Liver (tissue), 9 donors: Measurements from ENCODE around the gene ZNF85. TPM values are rescaled to one million over a fixed set of nuclear protein-coding genes. Genes with fewer than 3 reads are reported as not detected.
"Not testable (repeated sequence)": the region's sequence is repeated elsewhere in the genome, so short reads cannot be mapped to it uniquely, and the experiment has no call there.

Experiments
- DNase-seq: peaks from one replicate; pipeline ENCODE4 v3.0.0-alpha.2; 2017; ENCODE audit warnings: low spot score
- H3K27ac ChIP-seq, 2 donors: one replicate each; pipeline ENCODE4 v1.7.0; 2013; ENCODE audit warnings: inconsistent platforms in 2 of 2, low read length in 2 of 2, control low read depth in 1 of 2, low read depth in 1 of 2, mild to moderate bottlenecking in 1 of 2
- H3K27me3 ChIP-seq, 4 donors: one replicate each; pipeline versions ENCODE4 v1.6.1 to v1.7.0; 2013; ENCODE audit warnings: low read length in 3 of 4, inconsistent platforms in 1 of 4, mild to moderate bottlenecking in 1 of 4, moderate library complexity in 1 of 4; ENCODE audit not compliant: control insufficient read depth in 4 of 4, insufficient read depth in 4 of 4
- H3K36me3 ChIP-seq, 4 donors: one replicate each; pipeline versions ENCODE4 v1.6.1 to v1.7.0; 2013; ENCODE audit warnings: low read length in 3 of 4, mild to moderate bottlenecking in 3 of 4, low read depth in 1 of 4, moderate library complexity in 1 of 4; ENCODE audit not compliant: control insufficient read depth in 4 of 4, insufficient read depth in 3 of 4
- H3K4me1 ChIP-seq, 4 donors: one replicate each; pipeline versions ENCODE4 v1.6.1 to v1.7.0; 2013; ENCODE audit warnings: low read length in 3 of 4, mild to moderate bottlenecking in 3 of 4, moderate library complexity in 1 of 4; ENCODE audit not compliant: control insufficient read depth in 4 of 4, insufficient read depth in 4 of 4
- H3K4me3 ChIP-seq, 3 donors: one replicate each; pipeline versions ENCODE4 v1.6.1 to v1.7.0; 2013; ENCODE audit warnings: low read length in 3 of 3, control low read depth in 1 of 3, low read depth in 1 of 3, mild to moderate bottlenecking in 1 of 3
- H3K9ac ChIP-seq, 2 donors: one replicate each; pipeline ENCODE4 v1.7.0; 2013; ENCODE audit warnings: low read length in 2 of 2, mild to moderate bottlenecking in 2 of 2, moderate library complexity in 2 of 2, control low read depth in 1 of 2, low read depth in 1 of 2
- H3K9me3 ChIP-seq, 4 donors: one replicate each; pipeline versions ENCODE4 v1.6.1 to v1.7.0; 2013; ENCODE audit warnings: low read length in 3 of 4; ENCODE audit not compliant: control insufficient read depth in 4 of 4
- ATF3 ChIP-seq: IDR thresholded peaks from 2 replicates; pipeline ENCODE4 v1.6.1; 2016; ENCODE audit warnings: antibody characterized with exemption
- CTCF ChIP-seq: fragments of 150-350 bp; IDR thresholded peaks from 2 replicates; pipeline ENCODE4 v1.5.1; 2017; ENCODE audit warnings: improper control_type of control experiment, low read depth, low read length; ENCODE audit not compliant: missing input control
- EGR1 ChIP-seq, 2 donors: IDR thresholded peaks; 2 replicates each; pipeline ENCODE4 v1.6.1; 2016 to 2018; ENCODE audit warnings: antibody characterized with exemption in 2 of 2, low read depth in 2 of 2
- FOXA1 ChIP-seq: IDR thresholded peaks from 2 replicates; pipeline ENCODE4 v1.6.1; 2016; ENCODE audit warnings: antibody characterized with exemption
- FOXA2 ChIP-seq: IDR thresholded peaks from 2 replicates; pipeline ENCODE4 v1.6.1; 2016; ENCODE audit warnings: antibody characterized with exemption
- GABPA ChIP-seq, 2 donors: IDR thresholded peaks in 1 of 2; conservative IDR thresholded peaks in 1 of 2; 2 replicates each; pipeline ENCODE4 v1.6.1; 2016; ENCODE audit warnings: antibody characterized with exemption in 2 of 2, mild to moderate bottlenecking in 1 of 2, moderate library complexity in 1 of 2
- HNF4A ChIP-seq, 2 donors: conservative IDR thresholded peaks; 2 replicates each; pipeline ENCODE4 v1.6.1; 2016; ENCODE audit warnings: antibody characterized with exemption in 2 of 2, mild to moderate bottlenecking in 2 of 2
- HNF4G ChIP-seq: IDR thresholded peaks from 2 replicates; pipeline ENCODE4 v1.6.1; 2016; ENCODE audit warnings: antibody characterized with exemption
- JUND ChIP-seq, 2 donors: IDR thresholded peaks; 2 replicates each; pipeline ENCODE4 v1.6.1; 2016; ENCODE audit warnings: antibody characterized with exemption in 2 of 2
- MAX ChIP-seq: IDR thresholded peaks from 2 replicates; pipeline ENCODE4 v1.6.1; 2016; ENCODE audit warnings: antibody characterized with exemption
- NR2F2 ChIP-seq: IDR thresholded peaks from 2 replicates; pipeline ENCODE4 v1.6.1; 2016; ENCODE audit warnings: antibody characterized with exemption
- RAD21 ChIP-seq, 2 donors: IDR thresholded peaks; 2 replicates each; pipeline ENCODE4 v1.6.1; 2016; ENCODE audit warnings: antibody characterized with exemption in 2 of 2, mild to moderate bottlenecking in 2 of 2
- REST ChIP-seq: IDR thresholded peaks from 2 replicates; pipeline ENCODE4 v1.6.1; 2016; ENCODE audit warnings: antibody characterized with exemption, mild to moderate bottlenecking
- RXRA ChIP-seq, 2 donors: IDR thresholded peaks; 2 replicates each; pipeline ENCODE4 v1.6.1; 2017 to 2018; ENCODE audit warnings: antibody characterized with exemption in 2 of 2, mild to moderate bottlenecking in 1 of 2
- SP1 ChIP-seq: IDR thresholded peaks from 2 replicates; pipeline ENCODE4 v1.6.1; 2018; ENCODE audit warnings: antibody characterized with exemption, mild to moderate bottlenecking
- TAF1 ChIP-seq: conservative IDR thresholded peaks from 2 replicates; pipeline ENCODE4 v1.6.1; 2016; ENCODE audit warnings: antibody characterized with exemption, mild to moderate bottlenecking
- YY1 ChIP-seq: IDR thresholded peaks from 2 replicates; pipeline ENCODE4 v1.6.1; 2016; ENCODE audit warnings: antibody characterized with exemption, mild to moderate bottlenecking
- ZBTB33 ChIP-seq: IDR thresholded peaks from 2 replicates; pipeline ENCODE4 v1.6.1; 2016; ENCODE audit warnings: antibody characterized with exemption
- WGBS: extraction: QIAGEN DNeasy Blood & Tissue Kit; methylation state at CpG from one replicate; pipeline ENCODE4 v1.1.7; 2013; 5-methylcytosine and 5-hydroxymethylcytosine counted together
- polyA plus RNA-seq, 2 donors: library from polyadenylated mRNA; stranded (reverse) in 1 of 2; unstranded in 1 of 2; fragments of 200-250 nt in 1 of 2; fragments of >200 nt in 1 of 2; fragmentation: Nextera tagmentation in 1 of 2; extraction: Ambion mirVana in 1 of 2; gene quantifications; one replicate each; pipeline versions ENCODE4 v1.2.1 to v1.2.3, GENCODE V29; 2013 to 2015
- total RNA-seq, 2 donors: library from RNA; depleted of rRNA; stranded (reverse); fragments of >200 nt; gene quantifications; one replicate each; pipeline ENCODE4 v1.2.3, GENCODE V29; 2014
- donor health status: healthy.
- donor health status: healthy.
- donor health status: healthy.
- donor health status: healthy.
- donor health status: healthy.

The ZNF85 gene
- total and polyA plus RNA-seq, 4 donors = 0.27 to 9.0 (median 0.53) TPM

- H3K27me3 ChIP-seq = no peaks in the 10 kb centered on the region
- WGBS = 81% methylated on average over 1 of the region's 1 CpG
- no peaks in the 10 kb centered on the region for H3K4me1 ChIP-seq
- H3K36me3 ChIP-seq = no peaks in the 10 kb centered on the region
- TF ChIP-seq GABPA (IDR thresholded peaks at IDR 0.05 in 1 of 2, conservative IDR thresholded peaks at IDR 0.05 in 1 of 2) (no peak), MAX (no peak), ATF3 (no peak), HNF4A (conservative IDR thresholded peaks at IDR 0.05) (no peak), RAD21 (IDR thresholded peaks at IDR 0.05) (no peak), JUND (IDR thresholded peaks at IDR 0.05) (no peak), FOXA1 (no peak), SP1 (no peak), TAF1 (no peak)
- H3K27ac ChIP-seq = no peak overlapping the region
- no peak overlapping the region for H3K4me3 ChIP-seq
- H3K9ac ChIP-seq = no peak overlapping the region
- no peak for DNase-seq
- H3K9me3 ChIP-seq = peaks cover 0 to 2% (median 0%) of the 10 kb centered on the region in 4 donors
Measured at GRCh38 chr19:20926796-20927195, 3.7 kb downstream of the ZNF85 start.

GRCh38 chr19:20928371-20928770 lies 5.3 kb downstream of the ZNF85 start:
- H3K9ac ChIP-seq = no peak overlapping the region
- no peaks in the 10 kb centered on the region for H3K4me1 ChIP-seq
- TF ChIP-seq HNF4A (conservative IDR thresholded peaks at IDR 0.05) = no peak
- TF ChIP-seq RXRA (IDR thresholded peaks at IDR 0.05) = no peak
- no peak for TF ChIP-seq FOXA1
- TF ChIP-seq CTCF = no peak
- TF ChIP-seq FOXA2 = no peak
- TF ChIP-seq RAD21 (IDR thresholded peaks at IDR 0.05) = no peak
- TF ChIP-seq HNF4G = no peak
- TF ChIP-seq MAX = no peak
- TF ChIP-seq GABPA (IDR thresholded peaks at IDR 0.05 in 1 of 2, conservative IDR thresholded peaks at IDR 0.05 in 1 of 2) = no peak
- no peak for TF ChIP-seq ZBTB33
- no peak for TF ChIP-seq EGR1 (IDR thresholded peaks at IDR 0.05; ENCODE audit: low read depth in 2 of 2)
- no peak for TF ChIP-seq YY1
- TF ChIP-seq TAF1 = no peak
- TF ChIP-seq SP1 = no peak
- no peak for TF ChIP-seq ATF3
- no peak for TF ChIP-seq REST
- TF ChIP-seq NR2F2 = no peak
- TF ChIP-seq JUND (IDR thresholded peaks at IDR 0.05) = no peak
- WGBS = 83% methylated on average over 1 of the region's 1 CpG
- no peak for DNase-seq
- H3K36me3 ChIP-seq = no peaks in the 10 kb centered on the region
- H3K4me3 ChIP-seq = no peak overlapping the region
- no peaks in the 10 kb centered on the region for H3K27me3 ChIP-seq
- H3K9me3 ChIP-seq = no peaks in the 10 kb centered on the region
- no peak overlapping the region for H3K27ac ChIP-seq

- not testable (repeated sequence) for H3K9ac ChIP-seq, H3K9me3 ChIP-seq, H3K4me3 ChIP-seq, H3K4me1 ChIP-seq, H3K27me3 ChIP-seq, H3K36me3 ChIP-seq, H3K27ac ChIP-seq, DNase-seq
- 84% methylated on average over 5 of the region's 5 CpGs for WGBS
Measured at GRCh38 chr19:20936322-20936947, 13.4 kb downstream of the ZNF85 start.
